Measurements from ENCODE around the gene IL36RN. TPM values are rescaled to one million over a fixed set of nuclear protein-coding genes. Genes with fewer than 3 reads are reported as not detected.

IL36RN gene
- total and polyA plus RNA-seq, 2 of the 13 experiments (the other 11 are each of a cell fraction or from before 2014, with no cell fraction given): not detected

GRCh38 chr2:113041871-113042270 is 17.1 kb upstream of the IL36RN start:
- intact Hi-C loops (cut with micrococcal nuclease; ENCODE audit: unreplicated experiment): no loop called here

More at GRCh38 chr2:113041871-113042270, 17.1 kb upstream of the IL36RN start:
- H3K79me2 ChIP-seq (ENCODE audit: insufficient read depth, low read length): no peaks in the 10 kb centered on the region
- no peaks in the 10 kb centered on the region for H3K9me3 ChIP-seq (ENCODE audit: low read length)
- 32% methylated on average over 5 of the region's 5 CpGs for WGBS (ENCODE audit: low lambda C conversion rate)
- no TSS peak for BruUV-seq (replicated peaks)
- ChIA-PET CTCF (ENCODE audit: low intra/inter-chr PET ratio, low total read pairs) (no interaction called here), POLR2A (no interaction called here)
- TF ChIP-seq TARDBP (CRISPR knock-in tag; IDR thresholded peaks at IDR 0.05) (no peak), ZNF276 (CRISPR knock-in tag; IDR thresholded peaks at IDR 0.05; ENCODE audit: low read depth) (no peak), STAG1 (CRISPR knock-in tag; IDR thresholded peaks at IDR 0.05) (peak; percentile 32), CTCF (CRISPR knock-in tag; IDR thresholded peaks at IDR 0.05) (peak; percentile 25; the same call in 1 of the 2 replicates)
- no peak overlapping the region for H3K27ac ChIP-seq (ENCODE audit: extremely low read length, insufficient read depth, low read length)
- no peak overlapping the region for H3K9ac ChIP-seq (ENCODE audit: insufficient read depth, low read depth, low read length)
- no peak overlapping the region for H3K4me2 ChIP-seq (ENCODE audit: low read depth, low read length)
- no peak overlapping the region for H3K4me3 ChIP-seq (replicated peaks in 1 of 3; ENCODE audit: insufficient read depth in 1 of 3, low read depth in 2 of 3, low read length in 3 of 3)
- DNase-seq (ENCODE audit: low spot score) (no peak), ATAC-seq (peak; percentile 83), FAIRE-seq (peak; percentile 78)
- H4K20me1 ChIP-seq (ENCODE audit: insufficient read depth, low read length): no peaks in the 10 kb centered on the region
- no peaks in the 10 kb centered on the region for H3K27me3 ChIP-seq (ENCODE audit: control insufficient read depth in 1 of 2, insufficient read depth in 2 of 2, low read length in 2 of 2)
- in situ Hi-C loops (cut with HindIII; ENCODE audit: extremely low pct_ligation_motif_present, low pct_unique_long_range_greater_than_20kb): no loop called here
- no peaks in the 10 kb centered on the region for H3K4me1 ChIP-seq (ENCODE audit: insufficient read depth, low read length)
- no peaks in the 10 kb centered on the region for H3K36me3 ChIP-seq (replicated peaks in 1 of 2; ENCODE audit: control insufficient read depth in 1 of 2, insufficient read depth in 2 of 2, low read length in 2 of 2)
- H2AFZ ChIP-seq (ENCODE audit: low read length): no peak overlapping the region

Data from HepG2 (cell line).